Activated CD8-positive, alpha-beta T cell treated with anti-CD3 and anti-CD28 coated beads for 36 hours (primary cell): Measurements from ENCODE around the gene TLE6. TPM values are rescaled to one million over a fixed set of nuclear protein-coding genes. Genes with fewer than 3 reads are reported as not detected.

ENCODE experiments used
- ATAC-seq: fragments of 200-7000 bp; cut with Tn5 transposase; one replicate; pipeline ENCODE4 v1.10.0; 2021; ENCODE audit warnings: mild to moderate bottlenecking, moderate library complexity
- CTCF ChIA-PET: fragments of 350-600 bp; sonication (Branson Sonifier 250); formaldehyde crosslinking; loops from one replicate; lab custom pipeline; 2021; ENCODE audit warnings: antibody characterized with exemption; lab: Charles Lee
- POLR2A ChIA-PET: fragments of 350-600 bp; sonication (Branson Sonifier 250); formaldehyde crosslinking; loops from one replicate; lab custom pipeline; 2021; ENCODE audit warnings: antibody characterized with exemption; lab: Charles Lee
- DNase-seq: peaks from one replicate; pipeline ENCODE4 v3.0.0-alpha.2; 2020
- H3K27ac Mint-ChIP-seq: one replicate; pipeline ENCODE4 v1.8.0; 2021; ENCODE audit warnings: mild to moderate bottlenecking, mixed read lengths
- H3K27me3 Mint-ChIP-seq: one replicate; pipeline ENCODE4 v1.8.0; 2021; ENCODE audit warnings: mixed read lengths
- H3K36me3 Mint-ChIP-seq: one replicate; pipeline ENCODE4 v1.8.0; 2021; ENCODE audit warnings: low read depth, mixed read lengths
- H3K4me1 Mint-ChIP-seq: one replicate; pipeline ENCODE4 v1.8.0; 2021; ENCODE audit warnings: low read depth, mixed read lengths
- H3K4me3 Mint-ChIP-seq: one replicate; pipeline ENCODE4 v1.8.0; 2021; ENCODE audit warnings: mild to moderate bottlenecking, moderate library complexity, mixed read lengths
- H3K9me3 Mint-ChIP-seq: one replicate; pipeline ENCODE4 v1.8.0; 2021; ENCODE audit warnings: mixed read lengths
- intact Hi-C: fragments of 100-400 bp; cut with micrococcal nuclease; formaldehyde crosslinking; loops from one replicate; pipeline ENCODE4 v1.10.0; 2022
- total RNA-seq, 2 experiments: library from RNA; stranded (reverse); gene quantifications; one replicate each; pipeline ENCODE4 v1.2.3, GENCODE V29; 2021
- TF ChIP-seq, protein P1 (sequence below): fragments of 200-600 bp; IDR thresholded peaks from one replicate; pipeline ENCODE4 v1.8.0; 2022; ENCODE audit warnings: antibody characterized with exemption, mild to moderate bottlenecking

TLE6 gene
- total RNA-seq, 2 experiments from 2014 or later, result 3.5 to 5.1 TPM

DNA sequence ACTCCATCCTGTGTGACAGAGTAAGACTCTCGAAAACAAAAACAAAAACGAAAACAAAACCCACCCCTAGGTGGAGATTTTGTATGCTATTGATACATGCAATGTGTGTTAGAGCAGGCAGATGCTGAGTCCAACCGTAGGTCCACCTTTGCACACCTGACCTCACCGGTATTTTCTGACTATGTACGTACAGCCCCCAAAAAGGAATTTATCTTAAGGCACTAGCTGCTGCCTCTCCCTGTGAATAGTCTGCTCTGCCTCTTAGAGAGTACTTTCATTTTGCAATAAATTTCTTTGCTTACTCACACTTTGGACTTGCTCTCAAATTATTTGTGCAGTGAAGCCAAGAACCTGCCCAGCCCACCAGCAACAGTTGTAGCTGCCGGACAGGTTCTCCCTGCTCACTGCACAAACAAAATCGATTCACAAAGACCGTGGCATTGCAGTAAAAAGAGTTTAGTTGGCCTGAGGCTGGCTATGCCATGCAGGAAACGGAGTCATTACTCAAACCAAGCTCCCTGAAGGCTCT, 24.3 kb upstream of the TLE6 start:
- no peak for DNase-seq
- ATAC-seq, result no peak
- ChIA-PET CTCF (interaction anchor here (0.8 to 5.6 kb wide), 5 partner anchors 8 to 176 kb away, joined by 3 to 52 read pairs (median 4); no protein-coding TSS in a partner anchor), POLR2A (no interaction called here)
- intact Hi-C loops, result loop anchor here (10.0 kb wide), 1 partner anchor 112 kb away; the partner anchor contains the start of gene TLE5
- H3K27ac Mint-ChIP-seq, result no peak overlapping the region
- no peak overlapping the region for H3K4me3 Mint-ChIP-seq
- H3K27me3 Mint-ChIP-seq, result no peaks in the 10 kb centered on the region
- H3K4me1 Mint-ChIP-seq, result peaks cover 12% of the 10 kb centered on the region
- TF ChIP-seq, protein P1, sequence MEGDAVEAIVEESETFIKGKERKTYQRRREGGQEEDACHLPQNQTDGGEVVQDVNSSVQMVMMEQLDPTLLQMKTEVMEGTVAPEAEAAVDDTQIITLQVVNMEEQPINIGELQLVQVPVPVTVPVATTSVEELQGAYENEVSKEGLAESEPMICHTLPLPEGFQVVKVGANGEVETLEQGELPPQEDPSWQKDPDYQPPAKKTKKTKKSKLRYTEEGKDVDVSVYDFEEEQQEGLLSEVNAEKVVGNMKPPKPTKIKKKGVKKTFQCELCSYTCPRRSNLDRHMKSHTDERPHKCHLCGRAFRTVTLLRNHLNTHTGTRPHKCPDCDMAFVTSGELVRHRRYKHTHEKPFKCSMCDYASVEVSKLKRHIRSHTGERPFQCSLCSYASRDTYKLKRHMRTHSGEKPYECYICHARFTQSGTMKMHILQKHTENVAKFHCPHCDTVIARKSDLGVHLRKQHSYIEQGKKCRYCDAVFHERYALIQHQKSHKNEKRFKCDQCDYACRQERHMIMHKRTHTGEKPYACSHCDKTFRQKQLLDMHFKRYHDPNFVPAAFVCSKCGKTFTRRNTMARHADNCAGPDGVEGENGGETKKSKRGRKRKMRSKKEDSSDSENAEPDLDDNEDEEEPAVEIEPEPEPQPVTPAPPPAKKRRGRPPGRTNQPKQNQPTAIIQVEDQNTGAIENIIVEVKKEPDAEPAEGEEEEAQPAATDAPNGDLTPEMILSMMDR, result no peak
- no peaks in the 10 kb centered on the region for H3K9me3 Mint-ChIP-seq
- H3K36me3 Mint-ChIP-seq, result peaks cover 6% of the 10 kb centered on the region

DNA sequence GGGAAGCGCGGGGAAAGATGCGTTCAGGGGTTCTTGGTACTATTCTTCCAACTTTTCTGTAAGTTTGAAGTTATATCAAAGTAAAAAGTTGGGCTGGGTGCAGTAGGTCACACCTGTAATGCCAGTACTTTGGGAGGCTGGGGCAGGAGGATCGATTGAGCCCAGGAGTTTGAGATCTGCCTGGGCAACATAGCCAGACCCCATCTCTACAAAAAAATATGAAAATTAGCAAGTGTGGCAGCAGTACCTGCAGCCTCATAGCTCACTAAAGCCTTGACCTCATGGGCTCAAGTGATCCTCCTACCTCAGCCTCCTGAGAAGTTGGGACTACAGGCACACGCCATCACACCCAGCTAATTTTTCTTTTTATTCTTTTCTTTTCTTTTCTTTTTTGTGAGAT, 20.2 kb upstream of the TLE6 start:
- POLR2A ChIA-PET, result no interaction called here
- no peaks in the 10 kb centered on the region for H3K27me3 Mint-ChIP-seq
- no peak overlapping the region for H3K27ac Mint-ChIP-seq
- CTCF ChIA-PET, result interaction anchor here (1.1 to 2.6 kb wide), 4 partner anchors 147 to 169 kb away, joined by 3 to 10 read pairs (median 6); no protein-coding TSS in a partner anchor
- intact Hi-C loops, result loop anchor here (10.0 kb wide), 1 partner anchor 108 kb away; the partner anchor contains the start of gene TLE5
- DNase-seq (no peak), ATAC-seq (no peak)
- no peak overlapping the region for H3K4me3 Mint-ChIP-seq
- no peaks in the 10 kb centered on the region for H3K36me3 Mint-ChIP-seq
- peaks cover 2% of the 10 kb centered on the region for H3K4me1 Mint-ChIP-seq
- TF ChIP-seq, protein P1, result no peak
- no peaks in the 10 kb centered on the region for H3K9me3 Mint-ChIP-seq

DNA sequence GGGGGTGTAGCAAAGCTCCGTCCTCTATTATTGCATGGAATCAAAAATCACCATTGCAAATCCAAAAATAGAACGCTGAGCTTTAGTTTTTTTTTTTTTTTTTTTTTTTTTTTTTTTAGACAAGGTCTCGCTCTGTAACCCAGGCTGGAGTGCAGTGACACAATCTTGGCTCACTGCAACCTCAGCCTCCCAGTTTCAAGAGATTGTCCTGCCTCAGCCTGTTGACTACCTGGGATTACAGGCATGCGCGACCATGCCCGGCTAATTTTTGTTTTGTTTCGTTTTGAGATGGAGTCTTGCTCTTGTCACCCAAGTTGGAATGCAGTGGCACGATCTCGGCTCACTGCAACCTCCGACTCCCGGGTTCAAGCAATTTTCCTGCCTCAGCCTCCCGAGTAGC, 17.2 kb upstream of the TLE6 start:
- Mint-ChIP-seq H3K4me3 (no peak overlapping the region), H3K9me3 (no peaks in the 10 kb centered on the region), H3K27ac (no peak overlapping the region), H3K27me3 (no peaks in the 10 kb centered on the region), H3K4me1 (peaks cover 3% of the 10 kb centered on the region), H3K36me3 (no peaks in the 10 kb centered on the region)
- ATAC-seq (no peak), DNase-seq (no peak)
- TF ChIP-seq, protein P1, result no peak
- CTCF ChIA-PET, result interaction anchor here (0.7 to 2.3 kb wide), 5 partner anchors 10 to 337 kb away, joined by 3 to 11 read pairs (median 3); no protein-coding TSS in a partner anchor
- POLR2A ChIA-PET, result no interaction called here
- intact Hi-C loops, result loop anchor here (10.0 kb wide), 1 partner anchor 145 kb away; no protein-coding TSS in a partner anchor

DNA sequence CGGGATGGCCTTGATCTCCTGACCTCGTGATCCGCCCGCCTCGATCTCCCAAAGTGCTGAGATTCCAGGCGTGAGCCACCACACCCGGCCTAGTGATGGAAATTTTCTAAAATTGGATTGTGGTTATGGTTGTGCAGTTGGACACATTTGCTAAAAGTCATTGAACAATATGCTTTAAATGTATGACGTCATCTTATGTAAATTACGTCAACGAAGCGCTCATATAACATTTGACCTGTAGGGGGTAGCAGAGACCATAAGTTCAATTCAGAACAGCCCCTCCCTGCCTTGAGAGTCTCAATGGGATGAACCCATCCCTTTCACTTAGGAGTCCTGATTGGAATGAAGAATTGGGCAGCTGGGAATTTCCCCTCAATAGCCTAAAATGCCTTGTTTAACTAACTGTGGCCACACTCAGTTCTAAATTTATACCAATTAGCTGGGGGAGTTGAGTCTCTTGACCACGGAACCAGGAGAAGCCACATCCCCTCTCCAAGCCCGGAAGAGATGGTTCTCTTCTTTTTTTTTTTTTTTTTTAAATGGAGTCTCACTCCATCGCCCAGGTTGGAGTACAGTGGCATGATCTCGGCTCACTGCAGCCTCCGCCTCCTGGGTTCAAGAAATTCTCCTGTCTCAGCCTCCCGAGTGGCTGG, 15.2 kb upstream of the TLE6 start:
- DNase-seq (peak; percentile 65), ATAC-seq (peak; percentile 84)
- Mint-ChIP-seq H3K9me3 (no peaks in the 10 kb centered on the region), H3K36me3 (no peaks in the 10 kb centered on the region), H3K27me3 (no peaks in the 10 kb centered on the region), H3K27ac (no peak overlapping the region), H3K4me3 (no peak overlapping the region), H3K4me1 (peaks cover 3% of the 10 kb centered on the region)
- POLR2A ChIA-PET, result no interaction called here
- intact Hi-C loops, result loop anchor here (10.0 kb wide), 1 partner anchor 143 kb away; no protein-coding TSS in a partner anchor
- TF ChIP-seq, protein P1, result peak; percentile 81
- CTCF ChIA-PET, result interaction anchor here (0.6 to 3.2 kb wide), 26 partner anchors 10 to 262 kb away, joined by 3 to 20 read pairs (median 4); partner anchors contain the start of genes CELF5 and TLE6
